ENCODE data around the gene BBLN.

DNA sequence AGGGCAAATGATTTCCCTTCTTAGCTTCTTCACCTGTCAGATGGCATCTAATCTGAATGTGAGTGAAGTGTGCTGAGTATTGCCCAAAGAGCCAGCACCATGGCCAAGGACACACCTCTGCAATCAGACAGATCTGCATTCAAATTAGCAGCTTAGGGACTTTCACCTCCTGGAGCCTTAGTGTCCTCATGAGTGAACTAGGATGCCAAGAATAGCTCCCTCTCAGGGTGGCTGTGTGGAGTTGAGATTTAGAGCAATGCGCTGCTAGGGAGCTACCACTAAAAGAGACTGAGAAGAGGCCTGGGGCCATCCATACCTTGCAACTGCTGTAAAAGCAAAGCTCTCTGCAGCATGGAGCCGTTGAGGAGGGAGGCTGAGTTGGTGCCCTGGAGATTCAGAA, 29.9 kb downstream of the BBLN start:
- TF ChIP-seq TAF1 (IDR thresholded peaks at IDR 0.05; ENCODE audit: borderline replicate concordance, insufficient read depth, low read length) (no peak), POLR2AphosphoS5 (IDR thresholded peaks at IDR 0.05; ENCODE audit: low read depth, low read length) (no peak), SIN3A (IDR thresholded peaks at IDR 0.05; ENCODE audit: borderline replicate concordance, insufficient read depth, low read length) (no peak), FOXP2 (optimal IDR thresholded peaks at IDR 0.05; ENCODE audit: borderline replicate concordance, extremely low read depth, extremely low read length, insufficient read depth) (no peak)
- TF ChIP-seq, protein P1, sequence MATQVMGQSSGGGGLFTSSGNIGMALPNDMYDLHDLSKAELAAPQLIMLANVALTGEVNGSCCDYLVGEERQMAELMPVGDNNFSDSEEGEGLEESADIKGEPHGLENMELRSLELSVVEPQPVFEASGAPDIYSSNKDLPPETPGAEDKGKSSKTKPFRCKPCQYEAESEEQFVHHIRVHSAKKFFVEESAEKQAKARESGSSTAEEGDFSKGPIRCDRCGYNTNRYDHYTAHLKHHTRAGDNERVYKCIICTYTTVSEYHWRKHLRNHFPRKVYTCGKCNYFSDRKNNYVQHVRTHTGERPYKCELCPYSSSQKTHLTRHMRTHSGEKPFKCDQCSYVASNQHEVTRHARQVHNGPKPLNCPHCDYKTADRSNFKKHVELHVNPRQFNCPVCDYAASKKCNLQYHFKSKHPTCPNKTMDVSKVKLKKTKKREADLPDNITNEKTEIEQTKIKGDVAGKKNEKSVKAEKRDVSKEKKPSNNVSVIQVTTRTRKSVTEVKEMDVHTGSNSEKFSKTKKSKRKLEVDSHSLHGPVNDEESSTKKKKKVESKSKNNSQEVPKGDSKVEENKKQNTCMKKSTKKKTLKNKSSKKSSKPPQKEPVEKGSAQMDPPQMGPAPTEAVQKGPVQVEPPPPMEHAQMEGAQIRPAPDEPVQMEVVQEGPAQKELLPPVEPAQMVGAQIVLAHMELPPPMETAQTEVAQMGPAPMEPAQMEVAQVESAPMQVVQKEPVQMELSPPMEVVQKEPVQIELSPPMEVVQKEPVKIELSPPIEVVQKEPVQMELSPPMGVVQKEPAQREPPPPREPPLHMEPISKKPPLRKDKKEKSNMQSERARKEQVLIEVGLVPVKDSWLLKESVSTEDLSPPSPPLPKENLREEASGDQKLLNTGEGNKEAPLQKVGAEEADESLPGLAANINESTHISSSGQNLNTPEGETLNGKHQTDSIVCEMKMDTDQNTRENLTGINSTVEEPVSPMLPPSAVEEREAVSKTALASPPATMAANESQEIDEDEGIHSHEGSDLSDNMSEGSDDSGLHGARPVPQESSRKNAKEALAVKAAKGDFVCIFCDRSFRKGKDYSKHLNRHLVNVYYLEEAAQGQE (IDR thresholded peaks at IDR 0.05; ENCODE audit: insufficient read depth in 1 of 2, low read depth in 2 of 2, low read length in 2 of 2): no peak

Measured in PFSK-1 (cell line).